ENCODE results near the gene TCF3.

- TF ChIP-seq POLR2A (IDR thresholded peaks at IDR 0.05; ENCODE audit: low read depth, low read length) (no peak), TAF1 (IDR thresholded peaks at IDR 0.05; ENCODE audit: low read depth, low read length) (no peak), POLR2AphosphoS5 (IDR thresholded peaks at IDR 0.05; ENCODE audit: low read depth, low read length) (no peak), SPI1 (IDR thresholded peaks at IDR 0.05; ENCODE audit: low read depth, low read length) (no peak)
Measured at GRCh38 chr19:1601613-1602064, 50.8 kb downstream of the TCF3 start.
